Measurements from ENCODE around the gene NKIRAS2. TPM values are rescaled to one million over a fixed set of nuclear protein-coding genes. Genes with fewer than 3 reads are reported as not detected.
"Not testable (repeated sequence)": the region's sequence is repeated elsewhere in the genome, so short reads cannot be mapped to it uniquely, and the experiment has no call there.

The NKIRAS2 gene
- total and polyA plus RNA-seq, 2 experiments from 2014 or later, result 31.3 to 52.9 TPM

DNA sequence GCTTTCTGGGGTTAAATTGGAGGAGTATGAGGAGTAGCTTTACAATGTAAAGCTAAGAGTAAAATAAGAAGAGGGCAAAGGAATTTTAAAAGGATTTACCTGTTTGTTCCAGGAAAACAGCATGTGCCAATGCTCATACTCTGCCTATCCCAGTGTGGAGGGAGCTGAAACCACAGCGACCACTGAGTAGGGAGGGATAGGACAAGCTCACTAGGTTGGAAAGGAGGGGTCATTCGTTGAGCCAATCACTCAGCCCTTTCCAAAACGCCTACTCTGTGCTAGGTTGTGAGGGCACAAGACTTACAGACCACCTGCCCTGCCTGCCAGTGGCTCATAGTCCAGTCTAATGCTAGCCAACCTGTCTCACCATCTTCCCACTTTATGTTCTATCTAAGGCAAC, 1.6 kb upstream of the NKIRAS2 start:
- Mint-ChIP-seq H3K9me3 (peaks cover 2% of the 10 kb centered on the region; the same call in 1 of the 3 replicates), H3K4me1 (peaks cover 36% of the 10 kb centered on the region), H3K27me3 (ENCODE audit: insufficient read depth, low read depth, poor library complexity) (peaks cover 11% of the 10 kb centered on the region), H3K4me3 (peak overlapping the region; percentile 99), H3K36me3 (ENCODE audit: low read depth) (peaks cover 44% of the 10 kb centered on the region), H3K27ac (peak overlapping the region; percentile 95)
- no peak for DNase-seq (ENCODE audit: low spot score)
- H3F3A ChIP-seq (replicated peaks; ENCODE audit: low read depth), result peaks cover 35% of the 10 kb centered on the region
- H3K4me3 ChIP-seq, result peak overlapping the region; percentile 93
- H3K79me2 ChIP-seq (replicated peaks; ENCODE audit: insufficient read depth), result peaks cover 53% of the 10 kb centered on the region
- peak overlapping the region; percentile 98 for H3K27ac ChIP-seq (ENCODE audit: low read depth)
- H3K36me3 ChIP-seq (ENCODE audit: insufficient read depth), result peaks cover 6% of the 10 kb centered on the region
- H2AFZ ChIP-seq, result no peak overlapping the region
- H3K4me2 ChIP-seq, result peak overlapping the region; percentile 83
- H3K27me3 ChIP-seq (ENCODE audit: insufficient read depth), result no peaks in the 10 kb centered on the region
- peaks cover 9% of the 10 kb centered on the region; the same call in 1 of the 2 replicates for H4K20me1 ChIP-seq (replicated peaks; ENCODE audit: insufficient read depth)
- TF ChIP-seq, protein P1, sequence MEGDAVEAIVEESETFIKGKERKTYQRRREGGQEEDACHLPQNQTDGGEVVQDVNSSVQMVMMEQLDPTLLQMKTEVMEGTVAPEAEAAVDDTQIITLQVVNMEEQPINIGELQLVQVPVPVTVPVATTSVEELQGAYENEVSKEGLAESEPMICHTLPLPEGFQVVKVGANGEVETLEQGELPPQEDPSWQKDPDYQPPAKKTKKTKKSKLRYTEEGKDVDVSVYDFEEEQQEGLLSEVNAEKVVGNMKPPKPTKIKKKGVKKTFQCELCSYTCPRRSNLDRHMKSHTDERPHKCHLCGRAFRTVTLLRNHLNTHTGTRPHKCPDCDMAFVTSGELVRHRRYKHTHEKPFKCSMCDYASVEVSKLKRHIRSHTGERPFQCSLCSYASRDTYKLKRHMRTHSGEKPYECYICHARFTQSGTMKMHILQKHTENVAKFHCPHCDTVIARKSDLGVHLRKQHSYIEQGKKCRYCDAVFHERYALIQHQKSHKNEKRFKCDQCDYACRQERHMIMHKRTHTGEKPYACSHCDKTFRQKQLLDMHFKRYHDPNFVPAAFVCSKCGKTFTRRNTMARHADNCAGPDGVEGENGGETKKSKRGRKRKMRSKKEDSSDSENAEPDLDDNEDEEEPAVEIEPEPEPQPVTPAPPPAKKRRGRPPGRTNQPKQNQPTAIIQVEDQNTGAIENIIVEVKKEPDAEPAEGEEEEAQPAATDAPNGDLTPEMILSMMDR (conservative IDR thresholded peaks at IDR 0.05; ENCODE audit: low read depth in 2 of 2), result no peak
- TF ChIP-seq POLR2AphosphoS5 (IDR thresholded peaks at IDR 0.05; ENCODE audit: low read depth), result 0 out of 2 replicates have a peak, but pooled peaks have one; percentile 35
- peaks cover 9% of the 10 kb centered on the region for H3K9me2 ChIP-seq (ENCODE audit: insufficient read depth)
- peaks cover 25% of the 10 kb centered on the region for H3K4me1 ChIP-seq (ENCODE audit: insufficient read depth)
- peak; percentile 6 for ATAC-seq

DNA sequence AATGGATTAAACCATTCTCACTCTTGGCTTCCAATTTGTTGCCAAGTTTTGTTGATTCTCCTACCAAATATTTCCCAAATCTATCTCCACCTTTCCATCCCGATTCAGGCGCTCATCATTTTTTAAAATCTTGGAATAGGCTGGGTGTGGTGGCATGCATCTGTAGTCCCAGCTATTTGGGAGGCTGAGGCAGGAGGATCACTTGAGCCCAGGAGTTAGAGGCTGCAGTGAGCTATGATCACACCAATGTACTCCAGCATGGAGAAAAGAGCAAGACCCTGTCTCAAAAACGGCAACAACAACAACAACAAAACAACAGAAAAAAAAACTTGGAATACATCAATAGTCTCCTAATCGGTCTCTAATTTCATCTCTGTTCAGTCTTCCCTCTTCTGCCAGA, 902 bp upstream of the NKIRAS2 start:
- DNase-seq (ENCODE audit: low spot score) (no peak), ATAC-seq (no peak)
- H3F3A ChIP-seq (replicated peaks; ENCODE audit: low read depth), result peaks cover 42% of the 10 kb centered on the region
- H3K4me2 ChIP-seq, result no peak overlapping the region
- TF ChIP-seq EZH2phosphoT487 (IDR thresholded peaks at IDR 0.05; ENCODE audit: unreplicated experiment) (no peak), ZNF331 (CRISPR knock-in tag; IDR thresholded peaks at IDR 0.05; ENCODE audit: low read depth) (no peak), STAT1 (IDR thresholded peaks at IDR 0.05; ENCODE audit: unreplicated experiment) (no peak), POLR2AphosphoS5 (IDR thresholded peaks at IDR 0.05; ENCODE audit: low read depth) (no peak)
- TF ChIP-seq, protein P2, sequence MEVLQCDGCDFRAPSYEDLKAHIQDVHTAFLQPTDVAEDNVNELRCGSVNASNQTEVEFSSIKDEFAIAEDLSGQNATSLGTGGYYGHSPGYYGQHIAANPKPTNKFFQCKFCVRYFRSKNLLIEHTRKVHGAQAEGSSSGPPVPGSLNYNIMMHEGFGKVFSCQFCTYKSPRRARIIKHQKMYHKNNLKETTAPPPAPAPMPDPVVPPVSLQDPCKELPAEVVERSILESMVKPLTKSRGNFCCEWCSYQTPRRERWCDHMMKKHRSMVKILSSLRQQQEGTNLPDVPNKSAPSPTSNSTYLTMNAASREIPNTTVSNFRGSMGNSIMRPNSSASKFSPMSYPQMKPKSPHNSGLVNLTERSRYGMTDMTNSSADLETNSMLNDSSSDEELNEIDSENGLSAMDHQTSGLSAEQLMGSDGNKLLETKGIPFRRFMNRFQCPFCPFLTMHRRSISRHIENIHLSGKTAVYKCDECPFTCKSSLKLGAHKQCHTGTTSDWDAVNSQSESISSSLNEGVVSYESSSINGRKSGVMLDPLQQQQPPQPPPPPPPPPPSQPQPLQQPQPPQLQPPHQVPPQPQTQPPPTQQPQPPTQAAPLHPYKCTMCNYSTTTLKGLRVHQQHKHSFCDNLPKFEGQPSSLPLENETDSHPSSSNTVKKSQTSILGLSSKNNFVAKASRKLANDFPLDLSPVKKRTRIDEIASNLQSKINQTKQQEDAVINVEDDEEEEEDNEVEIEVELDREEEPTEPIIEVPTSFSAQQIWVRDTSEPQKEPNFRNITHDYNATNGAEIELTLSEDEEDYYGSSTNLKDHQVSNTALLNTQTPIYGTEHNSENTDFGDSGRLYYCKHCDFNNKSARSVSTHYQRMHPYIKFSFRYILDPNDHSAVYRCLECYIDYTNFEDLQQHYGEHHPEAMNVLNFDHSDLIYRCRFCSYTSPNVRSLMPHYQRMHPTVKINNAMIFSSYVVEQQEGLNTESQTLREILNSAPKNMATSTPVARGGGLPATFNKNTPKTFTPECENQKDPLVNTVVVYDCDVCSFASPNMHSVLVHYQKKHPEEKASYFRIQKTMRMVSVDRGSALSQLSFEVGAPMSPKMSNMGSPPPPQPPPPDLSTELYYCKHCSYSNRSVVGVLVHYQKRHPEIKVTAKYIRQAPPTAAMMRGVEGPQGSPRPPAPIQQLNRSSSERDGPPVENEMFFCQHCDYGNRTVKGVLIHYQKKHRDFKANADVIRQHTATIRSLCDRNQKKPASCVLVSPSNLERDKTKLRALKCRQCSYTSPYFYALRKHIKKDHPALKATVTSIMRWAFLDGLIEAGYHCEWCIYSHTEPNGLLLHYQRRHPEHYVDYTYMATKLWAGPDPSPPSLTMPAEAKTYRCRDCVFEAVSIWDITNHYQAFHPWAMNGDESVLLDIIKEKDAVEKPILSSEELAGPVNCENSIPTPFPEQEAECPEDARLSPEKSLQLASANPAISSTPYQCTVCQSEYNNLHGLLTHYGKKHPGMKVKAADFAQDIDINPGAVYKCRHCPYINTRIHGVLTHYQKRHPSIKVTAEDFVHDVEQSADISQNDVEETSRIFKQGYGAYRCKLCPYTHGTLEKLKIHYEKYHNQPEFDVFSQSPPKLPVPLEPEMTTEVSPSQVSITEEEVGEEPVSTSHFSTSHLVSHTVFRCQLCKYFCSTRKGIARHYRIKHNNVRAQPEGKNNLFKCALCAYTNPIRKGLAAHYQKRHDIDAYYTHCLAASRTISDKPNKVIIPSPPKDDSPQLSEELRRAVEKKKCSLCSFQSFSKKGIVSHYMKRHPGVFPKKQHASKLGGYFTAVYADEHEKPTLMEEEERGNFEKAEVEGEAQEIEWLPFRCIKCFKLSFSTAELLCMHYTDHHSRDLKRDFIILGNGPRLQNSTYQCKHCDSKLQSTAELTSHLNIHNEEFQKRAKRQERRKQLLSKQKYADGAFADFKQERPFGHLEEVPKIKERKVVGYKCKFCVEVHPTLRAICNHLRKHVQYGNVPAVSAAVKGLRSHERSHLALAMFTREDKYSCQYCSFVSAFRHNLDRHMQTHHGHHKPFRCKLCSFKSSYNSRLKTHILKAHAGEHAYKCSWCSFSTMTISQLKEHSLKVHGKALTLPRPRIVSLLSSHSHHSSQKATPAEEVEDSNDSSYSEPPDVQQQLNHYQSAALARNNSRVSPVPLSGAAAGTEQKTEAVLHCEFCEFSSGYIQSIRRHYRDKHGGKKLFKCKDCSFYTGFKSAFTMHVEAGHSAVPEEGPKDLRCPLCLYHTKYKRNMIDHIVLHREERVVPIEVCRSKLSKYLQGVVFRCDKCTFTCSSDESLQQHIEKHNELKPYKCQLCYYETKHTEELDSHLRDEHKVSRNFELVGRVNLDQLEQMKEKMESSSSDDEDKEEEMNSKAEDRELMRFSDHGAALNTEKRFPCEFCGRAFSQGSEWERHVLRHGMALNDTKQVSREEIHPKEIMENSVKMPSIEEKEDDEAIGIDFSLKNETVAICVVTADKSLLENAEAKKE (CRISPR knock-in tag; IDR thresholded peaks at IDR 0.05), result no peak
- H3K27me3 ChIP-seq (ENCODE audit: insufficient read depth), result no peaks in the 10 kb centered on the region
- peaks cover 11% of the 10 kb centered on the region for H3K27me3 Mint-ChIP-seq (ENCODE audit: insufficient read depth, low read depth, poor library complexity)
- no peak overlapping the region for H3K27ac Mint-ChIP-seq
- H4K20me1 ChIP-seq (replicated peaks; ENCODE audit: insufficient read depth), result peaks cover 9% of the 10 kb centered on the region; the same call in 1 of the 2 replicates
- peak overlapping the region; percentile 99 for H3K4me3 Mint-ChIP-seq
- peaks cover 37% of the 10 kb centered on the region for H3K4me1 Mint-ChIP-seq
- H3K36me3 Mint-ChIP-seq (ENCODE audit: low read depth), result peaks cover 50% of the 10 kb centered on the region
- H3K9me3 Mint-ChIP-seq, result peaks cover 2% of the 10 kb centered on the region; the same call in 1 of the 3 replicates
- H3K36me3 ChIP-seq (ENCODE audit: insufficient read depth), result peaks cover 6% of the 10 kb centered on the region
- no peak overlapping the region for H3K27ac ChIP-seq (ENCODE audit: low read depth)
- no peak overlapping the region for H2AFZ ChIP-seq
- peaks cover 9% of the 10 kb centered on the region for H3K9me2 ChIP-seq (ENCODE audit: insufficient read depth)
- peaks cover 47% of the 10 kb centered on the region for H3K79me2 ChIP-seq (replicated peaks; ENCODE audit: insufficient read depth)
- H3K4me1 ChIP-seq (ENCODE audit: insufficient read depth), result peaks cover 19% of the 10 kb centered on the region
- H3K4me3 ChIP-seq, result no peak overlapping the region

DNA sequence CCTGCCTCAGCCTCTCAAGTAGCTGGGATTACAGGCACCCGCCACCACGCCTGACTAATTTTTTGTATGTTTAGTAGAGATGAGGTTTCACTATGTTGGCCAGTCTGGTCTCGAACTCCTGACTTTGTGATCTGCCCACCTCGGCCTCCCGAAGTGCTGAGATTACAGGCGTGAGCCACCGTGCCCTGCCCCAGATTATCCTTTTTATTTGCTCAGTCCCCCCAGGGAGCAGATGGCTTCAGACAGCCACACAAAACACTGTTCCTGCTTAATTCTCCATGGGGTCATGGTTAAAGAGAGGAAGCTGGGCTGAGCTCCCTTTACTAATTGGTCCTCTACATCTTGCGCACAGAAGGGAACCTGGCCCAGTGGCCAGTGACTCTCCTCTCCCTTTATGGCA, 955 bp downstream of the NKIRAS2 start:
- peaks cover 28% of the 10 kb centered on the region for H3K79me2 ChIP-seq (replicated peaks; ENCODE audit: insufficient read depth)
- H2AFZ ChIP-seq; H4K20me1 ChIP-seq (replicated peaks; ENCODE audit: insufficient read depth); DNase-seq (ENCODE audit: low spot score); H3K27me3 ChIP-seq (ENCODE audit: insufficient read depth); H3K36me3 ChIP-seq (ENCODE audit: insufficient read depth); ATAC-seq; H3K9me3 Mint-ChIP-seq; H3K27ac Mint-ChIP-seq; H3K9me2 ChIP-seq (ENCODE audit: insufficient read depth): not testable (repeated sequence)
- peaks cover 13% of the 10 kb centered on the region for H3K4me1 ChIP-seq (ENCODE audit: insufficient read depth)
- peaks cover 37% of the 10 kb centered on the region for H3K4me1 Mint-ChIP-seq
- H3K4me3 ChIP-seq, result peak overlapping the region; percentile 99
- peak overlapping the region; percentile 99 for H3K4me3 Mint-ChIP-seq
- H3F3A ChIP-seq (replicated peaks; ENCODE audit: low read depth), result peaks cover 50% of the 10 kb centered on the region
- peaks cover 10% of the 10 kb centered on the region for H3K27me3 Mint-ChIP-seq (ENCODE audit: insufficient read depth, low read depth, poor library complexity)
- peaks cover 51% of the 10 kb centered on the region for H3K36me3 Mint-ChIP-seq (ENCODE audit: low read depth)
- peak overlapping the region; percentile 99 for H3K4me2 ChIP-seq
- H3K27ac ChIP-seq (ENCODE audit: low read depth), result peak overlapping the region; percentile 48; the same call in 1 of the 2 replicates

Measured in GM23338 (cell line).